ENCODE data around the gene TNFRSF1B.
A peak's percentile ranks its signal among the peaks of the same experiment; 100 is the strongest.

TNFRSF1B gene

GRCh38 chr1:12166834-12167492 lies at the start of gene TNFRSF1B:
TNFRSF1B (plus strand) TSS chr1:12166991; CDS start chr1:12167092, 101 bp downstream.
- no peak for FAIRE-seq
- no peak for DNase-seq (ENCODE audit: low spot score)

DNA sequence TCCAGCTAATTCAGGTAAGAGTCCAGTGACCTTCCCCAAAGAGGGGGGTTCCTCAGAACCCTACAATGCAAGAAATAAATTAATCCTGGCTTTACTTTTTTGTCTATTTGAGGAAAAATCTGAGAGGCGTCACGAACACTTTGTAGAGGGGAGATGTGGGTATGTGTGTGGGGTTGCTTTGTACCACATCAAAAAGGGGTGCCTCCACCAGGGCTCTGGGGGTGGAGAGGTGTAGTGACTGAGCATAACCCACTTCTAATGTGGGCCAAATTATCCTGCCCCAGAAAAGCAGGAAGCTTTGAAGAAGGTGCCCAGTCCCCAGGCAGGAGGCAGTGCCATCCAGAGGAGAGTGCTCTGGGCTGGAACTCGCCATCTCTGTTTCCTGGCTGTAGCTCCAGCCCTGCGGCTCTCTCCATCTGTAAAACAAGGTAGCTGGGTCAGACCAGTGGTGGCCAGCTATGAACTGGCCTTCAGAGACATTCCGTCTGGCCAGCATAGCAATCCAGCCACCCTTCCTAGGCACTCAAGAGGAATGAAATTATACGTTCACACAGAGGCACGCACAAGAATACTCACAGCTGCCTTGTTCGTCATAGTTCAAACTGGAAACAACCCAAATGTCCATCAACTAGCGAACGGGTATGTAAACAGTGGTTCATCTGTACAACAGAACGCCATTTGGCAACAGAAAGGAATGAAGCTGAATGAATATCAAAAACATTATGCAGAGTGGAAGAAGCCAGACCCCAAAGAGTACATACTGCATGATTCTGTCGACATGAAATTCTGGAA lies 45.4 kb upstream of the TNFRSF1B start:
- DNase-seq (ENCODE audit: low spot score) (no peak), FAIRE-seq (no peak)

DNA sequence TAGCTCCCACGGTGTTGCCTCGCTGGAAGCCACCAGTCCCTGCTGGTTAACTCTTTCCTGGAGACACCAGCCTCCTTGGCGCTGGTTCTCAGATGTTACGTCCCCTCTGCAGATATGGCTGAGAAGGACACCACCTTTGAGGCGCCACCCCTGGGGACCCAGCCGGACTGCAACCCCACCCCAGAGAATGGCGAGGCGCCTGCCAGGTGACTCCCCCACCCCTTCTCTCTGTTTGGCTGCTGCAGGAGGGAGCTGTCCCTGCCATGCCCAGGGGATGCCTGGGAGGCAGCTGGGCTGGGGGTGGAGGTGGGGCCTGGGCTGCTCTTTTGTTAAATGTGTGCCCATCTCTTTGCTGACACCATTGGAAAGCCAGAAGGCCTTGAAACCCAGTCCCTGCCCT lies 43.6 kb upstream of the TNFRSF1B start:
- no peak for FAIRE-seq
- DNase-seq (ENCODE audit: low spot score), result no peak

DNA sequence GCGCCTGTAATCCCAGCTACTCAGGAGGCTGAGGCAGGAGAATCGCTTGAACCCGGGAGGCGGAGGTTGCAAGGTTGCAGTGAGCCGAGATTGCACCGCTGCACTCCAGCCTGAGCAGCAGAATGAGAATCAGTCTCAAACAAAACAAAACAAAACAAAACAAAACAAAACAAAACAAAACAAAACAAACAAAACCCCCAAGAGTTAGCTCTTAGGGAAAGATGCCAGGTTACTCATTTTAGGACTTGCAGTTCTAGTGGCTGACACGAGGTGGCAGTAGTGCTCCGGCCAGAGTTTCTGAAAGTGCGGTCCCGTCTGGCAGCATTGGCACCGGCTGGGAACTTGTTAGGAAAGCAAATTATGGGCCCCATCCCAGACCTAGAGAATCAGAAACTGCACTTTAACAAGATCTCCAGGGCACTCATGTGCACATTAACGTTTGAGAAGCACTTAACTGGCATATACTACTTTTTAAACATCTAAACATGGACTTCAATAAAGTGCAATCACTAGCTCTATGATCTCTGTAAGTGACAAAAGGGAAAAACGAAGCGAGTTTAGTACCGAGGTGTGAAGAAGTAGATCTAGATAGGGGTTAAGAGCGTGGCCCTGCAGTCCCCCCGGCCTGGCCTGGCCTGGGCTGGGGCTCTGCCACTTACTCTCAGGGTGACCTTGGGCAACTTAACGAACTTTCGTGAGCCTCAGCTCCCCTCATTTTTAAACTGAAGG lies 41.9 kb upstream of the TNFRSF1B start:
- DNase-seq (ENCODE audit: low spot score) (peak; percentile 73), FAIRE-seq (no peak)

GRCh38 chr1:12125422-12126355 lies 41.1 kb upstream of the TNFRSF1B start:
- FAIRE-seq (no peak), DNase-seq (ENCODE audit: low spot score) (no peak)

- DNase-seq (ENCODE audit: low spot score) (no peak), FAIRE-seq (no peak)
Measured at GRCh38 chr1:12126781-12127180, 40.0 kb upstream of the TNFRSF1B start.

- no peak for FAIRE-seq
Measured at GRCh38 chr1:12127206-12127810, 39.5 kb upstream of the TNFRSF1B start.

DNA sequence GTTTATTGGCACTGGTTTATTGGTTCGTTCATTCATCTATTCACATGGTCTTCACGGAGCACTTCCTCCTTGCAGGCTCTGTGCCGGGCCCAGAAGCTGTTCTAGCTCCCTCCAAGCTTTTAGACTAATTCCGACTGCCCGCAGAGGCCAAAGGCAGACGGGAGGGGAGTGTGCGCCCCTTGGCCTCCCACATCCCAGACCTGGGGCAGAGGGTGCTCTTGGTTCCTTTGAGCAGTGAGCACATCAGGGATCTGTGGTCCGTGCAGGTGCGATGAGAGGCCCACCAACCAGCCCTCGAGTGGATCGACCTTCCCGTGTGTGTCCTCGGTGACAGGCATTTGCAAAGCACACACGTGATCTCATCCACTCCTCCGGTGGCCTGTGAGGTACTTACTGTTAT lies 38.7 kb upstream of the TNFRSF1B start:
- no peak for FAIRE-seq
- no peak for DNase-seq (ENCODE audit: low spot score)

More at GRCh38 chr1:12127206-12127810, 39.5 kb upstream of the TNFRSF1B start:
- DNase-seq (ENCODE audit: low spot score), result no peak

- no peak for FAIRE-seq
- DNase-seq (ENCODE audit: low spot score), result no peak
Measured at GRCh38 chr1:12129624-12130023, 37.2 kb upstream of the TNFRSF1B start.

- no peak for FAIRE-seq
- DNase-seq (ENCODE audit: low spot score), result no peak
Measured at GRCh38 chr1:12130466-12131130, 36.2 kb upstream of the TNFRSF1B start.

DNA sequence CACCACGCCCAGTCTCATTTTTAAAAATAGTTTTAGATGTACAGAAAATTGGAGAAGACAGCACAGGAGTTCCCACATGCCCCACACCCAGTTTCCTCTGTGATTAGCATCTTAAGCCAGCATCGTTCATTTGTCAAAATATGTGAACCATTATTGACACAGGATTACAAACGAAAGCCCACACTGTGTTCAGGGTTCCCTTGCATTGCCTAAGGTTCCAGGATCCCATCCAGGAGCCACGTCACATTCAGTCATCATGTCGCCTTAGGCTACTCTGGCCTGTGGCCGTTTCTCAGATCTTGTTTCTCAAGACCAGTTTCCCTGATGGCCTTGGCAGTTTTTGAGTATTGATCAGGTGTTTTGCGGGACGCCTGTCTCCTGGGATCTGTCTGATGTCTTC lies 34.7 kb upstream of the TNFRSF1B start:
- DNase-seq (ENCODE audit: low spot score) (no peak), FAIRE-seq (no peak)

DNA sequence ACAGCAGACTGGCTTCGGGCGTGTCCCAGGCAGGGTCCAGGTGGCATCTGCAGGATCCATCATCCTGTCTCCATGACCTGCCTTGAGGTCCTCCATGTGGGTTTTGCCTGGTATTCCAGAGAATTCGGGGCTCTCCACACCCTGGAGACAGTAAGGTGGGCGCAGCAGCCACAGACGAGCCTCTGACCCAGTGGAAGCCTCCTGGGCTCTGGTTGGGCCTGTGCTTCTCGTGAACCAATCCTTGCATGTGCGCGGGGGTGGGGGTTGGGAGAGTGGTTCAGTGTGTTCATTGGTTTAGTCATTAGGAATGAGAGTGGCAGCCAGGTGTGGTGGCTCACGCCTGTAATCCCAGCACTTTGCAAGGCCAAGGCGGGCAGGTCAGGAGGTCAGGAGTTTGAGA lies 32.1 kb upstream of the TNFRSF1B start:
- FAIRE-seq (no peak), DNase-seq (ENCODE audit: low spot score) (no peak)

DNA sequence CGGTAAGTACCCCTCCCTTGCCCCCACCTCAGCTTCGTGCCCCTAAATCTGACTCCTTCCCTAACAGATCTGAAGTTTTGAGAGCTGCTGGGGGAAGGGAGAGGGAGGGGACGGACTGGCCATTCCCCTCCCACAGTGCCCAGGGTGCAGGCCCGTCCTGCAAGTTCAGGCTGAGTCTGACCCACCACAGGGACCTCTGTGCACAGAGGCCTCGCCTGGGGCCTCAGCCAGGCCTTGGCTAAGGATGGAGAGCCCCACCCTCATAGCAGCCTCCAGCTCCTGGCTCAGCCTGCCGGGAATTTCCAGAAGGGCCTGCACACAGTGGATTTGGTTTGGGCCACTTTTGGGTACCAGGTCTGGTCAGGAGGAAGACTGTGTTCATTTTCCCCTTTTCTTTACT lies 31.2 kb upstream of the TNFRSF1B start:
- FAIRE-seq (no peak), DNase-seq (ENCODE audit: low spot score) (no peak)

- DNase-seq (ENCODE audit: low spot score), result no peak
Measured at GRCh38 chr1:12136916-12137610, 29.7 kb upstream of the TNFRSF1B start.

DNA sequence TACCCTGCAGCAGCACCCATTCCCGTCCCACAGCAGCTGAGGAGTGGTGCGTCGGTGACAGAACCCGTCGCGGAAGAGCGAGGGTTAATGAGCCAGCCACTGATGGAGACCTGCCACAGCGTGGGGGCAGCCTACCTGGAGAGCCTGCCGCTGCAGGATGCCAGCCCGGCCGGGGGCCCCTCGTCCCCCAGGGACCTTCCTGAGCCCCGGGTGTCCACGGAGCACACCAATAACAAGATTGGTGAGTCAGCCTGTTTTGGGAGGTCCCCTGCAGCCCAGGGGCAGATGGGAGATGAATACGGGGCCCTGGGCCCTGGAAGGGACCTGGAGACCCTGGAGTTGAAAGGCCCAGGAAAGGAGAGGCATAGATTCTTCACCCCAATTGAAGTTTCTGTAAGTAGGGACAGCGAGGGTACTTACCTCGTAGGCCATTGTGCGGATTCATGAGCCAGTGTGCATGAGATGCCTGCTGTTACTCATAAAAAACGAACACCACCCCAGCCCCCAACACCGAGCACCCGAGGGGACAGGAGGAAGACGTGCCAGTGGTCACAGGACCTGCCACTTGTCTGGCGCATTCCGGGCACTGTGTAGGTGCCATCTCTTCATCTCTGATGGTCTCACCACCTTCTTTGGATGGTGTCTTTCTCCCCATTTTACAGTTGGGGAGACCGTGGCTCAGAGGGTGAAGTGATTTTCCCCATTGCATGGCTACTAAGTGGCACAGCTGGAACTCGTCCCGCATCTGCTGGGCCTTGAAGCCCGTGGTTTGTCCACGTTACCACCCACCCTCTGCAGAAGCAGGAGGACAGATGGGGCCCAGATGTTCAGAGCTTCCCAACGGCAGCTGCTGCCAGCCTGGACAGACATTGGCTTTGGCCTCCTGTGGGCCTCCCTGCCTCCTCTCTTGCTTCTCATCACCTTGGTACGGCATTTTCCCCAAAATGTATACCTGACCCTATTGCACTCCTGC lies 28.3 kb upstream of the TNFRSF1B start:
- FAIRE-seq (no peak), DNase-seq (ENCODE audit: low spot score) (no peak)

More at GRCh38 chr1:12136916-12137610, 29.7 kb upstream of the TNFRSF1B start:
- FAIRE-seq, result no peak

GRCh38 chr1:12140016-12140415 lies 26.8 kb upstream of the TNFRSF1B start:
- FAIRE-seq (no peak), DNase-seq (ENCODE audit: low spot score) (no peak)

DNA sequence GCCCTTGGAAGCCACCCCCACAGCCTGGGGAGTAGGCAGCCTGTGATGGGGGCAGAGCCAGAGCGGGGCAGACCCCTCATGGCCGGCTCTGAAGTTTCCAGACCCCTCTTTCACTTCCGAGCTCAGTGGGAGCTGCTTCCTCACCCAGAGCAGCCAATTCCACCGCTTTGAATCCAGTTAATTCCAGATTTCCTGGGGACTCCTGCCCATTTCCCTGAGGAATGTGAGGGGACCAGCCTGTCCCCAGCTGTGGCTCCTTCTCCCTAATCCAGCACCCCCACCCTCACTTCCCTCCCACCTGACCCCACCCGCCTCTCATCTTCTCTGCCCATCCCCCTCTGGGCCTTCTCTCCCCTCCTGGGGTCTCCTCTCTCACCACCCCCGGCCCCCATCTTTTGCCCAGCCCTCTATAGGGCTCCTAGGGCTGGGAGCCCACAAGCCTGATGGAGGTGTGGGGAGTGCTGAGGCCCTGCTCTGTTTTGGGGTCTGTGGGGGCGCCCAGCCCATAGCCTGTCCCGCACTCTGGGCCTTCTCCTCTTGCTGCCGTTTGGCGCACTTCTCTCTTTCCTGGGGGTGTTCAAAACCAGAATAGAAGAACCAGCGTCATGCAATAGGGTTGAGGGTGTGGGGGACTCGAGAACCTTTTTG lies 26.2 kb upstream of the TNFRSF1B start:
- no peak for FAIRE-seq
- no peak for DNase-seq (ENCODE audit: low spot score)
